Ishikawa (cell line): ENCODE measurements around the gene KRT82.

Source experiments
- EGR1 ChIP-seq: IDR thresholded peaks from 2 replicates; pipeline ENCODE4 v1.6.1; 2012
- EP300 ChIP-seq: IDR thresholded peaks from 2 replicates; pipeline ENCODE4 v1.6.1; 2012; ENCODE audit warnings: borderline replicate concordance
- RAD21 ChIP-seq: IDR thresholded peaks from 2 replicates; pipeline ENCODE4 v1.6.1; 2012; ENCODE audit warnings: low read depth
- REST ChIP-seq: IDR thresholded peaks from 2 replicates; pipeline ENCODE4 v1.6.1; 2012; ENCODE audit warnings: low read depth, mild to moderate bottlenecking
- TCF12 ChIP-seq: IDR thresholded peaks from 2 replicates; pipeline ENCODE4 v1.6.1; 2012; ENCODE audit warnings: low read depth

DNA sequence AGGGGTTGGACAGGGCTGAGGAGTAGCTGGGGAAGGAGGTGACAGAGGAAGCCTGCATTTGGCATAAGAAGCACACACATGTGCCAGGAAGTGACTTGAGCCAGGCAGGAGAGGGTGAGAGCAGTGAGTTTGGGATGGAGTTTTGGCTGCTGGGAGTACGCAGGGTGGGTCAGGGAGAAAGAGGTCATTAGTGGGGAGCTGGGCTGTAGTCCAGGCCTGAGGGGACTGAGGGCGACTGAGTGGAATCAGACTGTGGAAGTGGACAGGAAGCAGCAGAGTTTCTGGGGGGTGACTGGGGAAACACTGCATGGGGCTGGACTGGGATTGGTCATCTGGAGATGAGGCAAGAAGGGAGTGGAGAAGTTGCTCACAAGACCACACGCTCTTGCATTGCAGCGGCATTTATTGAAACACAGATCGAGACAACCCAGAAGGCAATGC lies 46.5 kb downstream of the KRT82 start:
- TF ChIP-seq EP300 (no peak), TCF12 (no peak), REST (no peak), EGR1 (no peak), RAD21 (no peak)
